Endothelial cell of umbilical vein (primary cell): ENCODE results near the gene NSMCE1. TPM values are rescaled to one million over a fixed set of nuclear protein-coding genes. Genes with fewer than 3 reads are reported as not detected.

Experiments used
- BruUV-seq: library from RNA; stranded (reverse); fragments of 400-500 nt; replicated peaks from 2 replicates; lab custom pipeline; 2021; lab: Mats Ljungman, UMichigan
- CTCF ChIA-PET: fragments of 300-600, 350-600 bp; sonication (Branson Sonifier 250); formaldehyde crosslinking; loops from one replicate; lab custom pipeline; 2021; ENCODE audit warnings: antibody characterized with exemption, inconsistent platforms; lab: Charles Lee
- POLR2A ChIA-PET: fragments of 300-600, 350-600 bp; sonication (Branson Sonifier 250); formaldehyde crosslinking; loops from one replicate; lab custom pipeline; 2021; ENCODE audit warnings: antibody characterized with exemption, inconsistent platforms; lab: Charles Lee
- DNase-seq: peaks from one replicate; pipeline ENCODE4 v3.0.0-alpha.2; 2011; ENCODE audit warnings: low read depth, low spot score
- FAIRE-seq: peaks from 2 replicates; lab custom pipeline; 2011; peaks lifted over from hg19 to GRCh38; lab: Jason Lieb, UNC
- H2AFZ ChIP-seq: 2 replicates; pipeline ENCODE4 v1.6.0; 2012; ENCODE audit warnings: low read depth, low read length, control low read depth, inconsistent platforms
- H3K27ac ChIP-seq: 2 replicates; pipeline ENCODE4 v1.5.1; 2011; ENCODE audit warnings: low read depth, mild to moderate bottlenecking, control low read depth, low read length, moderate library complexity; ENCODE audit not compliant: insufficient read depth
- H3K27me3 ChIP-seq, 2 experiments: 2 replicates each; pipeline versions ENCODE4 v1.6.0 to v1.6.1; 2011; ENCODE audit warnings: low read length in 2 of 2, mixed read lengths in 1 of 2; ENCODE audit not compliant: control insufficient read depth in 2 of 2, insufficient read depth in 2 of 2
- H3K36me3 ChIP-seq, 2 experiments: 2 replicates in 1 of 2; 3 replicates in 1 of 2; pipeline ENCODE4 v1.5.1; 2011; ENCODE audit warnings: low read length in 2 of 2, mild to moderate bottlenecking in 1 of 2, moderate library complexity in 1 of 2; ENCODE audit not compliant: control insufficient read depth in 2 of 2, insufficient read depth in 2 of 2; ENCODE audit errors: extremely low read depth in 1 of 2
- H3K4me1 ChIP-seq: 3 replicates; pipeline ENCODE4 v1.5.1; 2011; ENCODE audit warnings: mild to moderate bottlenecking, low read length; ENCODE audit not compliant: control insufficient read depth, insufficient read depth; ENCODE audit errors: extremely low read depth
- H3K4me2 ChIP-seq: 2 replicates; pipeline ENCODE4 v1.6.1; 2011; ENCODE audit warnings: low read length, control low read depth, mixed read lengths; ENCODE audit not compliant: insufficient read depth
- H3K4me3 ChIP-seq, 3 experiments: fragments of 200-600 bp in 1 of 3; sonication (generic), shearing (Covaris generic) in 1 of 3; replicated peaks in 1 of 3; 2 replicates each; pipeline ENCODE4 v1.5.1; 2011 to 2016; ENCODE audit warnings: control low read depth in 3 of 3, low read length in 3 of 3, mild to moderate bottlenecking in 2 of 3, inconsistent platforms in 1 of 3, low read depth in 1 of 3, moderate library complexity in 1 of 3; ENCODE audit not compliant: insufficient read depth in 1 of 3
- H3K79me2 ChIP-seq: 2 replicates; pipeline ENCODE4 v1.6.0; 2012; ENCODE audit warnings: low read length, inconsistent platforms; ENCODE audit not compliant: control insufficient read depth, insufficient read depth
- H3K9ac ChIP-seq: replicated peaks from 2 replicates; pipeline ENCODE3; 2011; ENCODE audit warnings: low read length, control low read depth; ENCODE audit not compliant: insufficient read depth; ENCODE audit errors: extremely low read depth
- H3K9me1 ChIP-seq: replicated peaks from 3 replicates; pipeline ENCODE4 v1.6.0; 2011; ENCODE audit warnings: mild to moderate bottlenecking, low read length; ENCODE audit not compliant: control insufficient read depth, insufficient read depth; ENCODE audit errors: extremely low read depth
- H3K9me3 ChIP-seq: replicated peaks from 2 replicates; pipeline ENCODE4 v1.5.1; 2012; ENCODE audit warnings: low read length, inconsistent platforms; ENCODE audit not compliant: control insufficient read depth, insufficient read depth
- H4K20me1 ChIP-seq: replicated peaks from 2 replicates; pipeline ENCODE3; 2011; ENCODE audit warnings: mild to moderate bottlenecking, low read length; ENCODE audit not compliant: control insufficient read depth, insufficient read depth; ENCODE audit errors: extremely low read depth
- CTCF ChIP-seq, 2 donors: IDR thresholded peaks; 1 replicate in 1 of 2; 2 replicates in 1 of 2; pipeline ENCODE4 v1.5.1; 2011; ENCODE audit warnings: low read length in 2 of 2, mild to moderate bottlenecking in 2 of 2, moderate library complexity in 2 of 2, control low read depth in 1 of 2, inconsistent platforms in 1 of 2, low read depth in 1 of 2; ENCODE audit not compliant: insufficient read depth in 1 of 2; ENCODE audit errors: extremely low read depth in 1 of 2
- EZH2 ChIP-seq: IDR thresholded peaks from 2 replicates; pipeline ENCODE4 v1.6.1; 2012; ENCODE audit warnings: borderline replicate concordance, low read depth, mild to moderate bottlenecking, moderate library complexity, low read length, inconsistent platforms; ENCODE audit not compliant: severe bottlenecking
- FOS ChIP-seq: IDR thresholded peaks from 2 replicates; pipeline ENCODE4 v1.6.1; 2011; ENCODE audit warnings: mild to moderate bottlenecking, low read length, moderate library complexity, borderline replicate concordance; ENCODE audit not compliant: insufficient read depth
- GATA2 ChIP-seq: IDR thresholded peaks from 2 replicates; pipeline ENCODE4 v1.7.0; 2011; ENCODE audit warnings: low read depth, mild to moderate bottlenecking, moderate library complexity, mixed read lengths, low read length; ENCODE audit not compliant: insufficient read length, insufficient read depth
- JUN ChIP-seq: IDR thresholded peaks from 2 replicates; pipeline ENCODE4 v1.6.1; 2011; ENCODE audit warnings: borderline replicate concordance, low read depth; ENCODE audit not compliant: insufficient read length, insufficient read depth
- MYC ChIP-seq: IDR thresholded peaks from one replicate; pipeline ENCODE4 v1.6.1; 2011; ENCODE audit warnings: mild to moderate bottlenecking, low read depth, low read length
- POLR2A ChIP-seq: IDR thresholded peaks from 2 replicates; pipeline ENCODE4 v1.6.1; 2012; ENCODE audit warnings: low read depth, mild to moderate bottlenecking, control low read depth, low read length
- POLR2AphosphoS5 ChIP-seq: IDR thresholded peaks from 2 replicates; pipeline ENCODE4 v1.6.1; 2012; ENCODE audit warnings: low read depth, mild to moderate bottlenecking, control low read depth, low read length, moderate library complexity; ENCODE audit not compliant: insufficient read depth
- dilution Hi-C: fragments of 300-500 bp; cut with MboI; formaldehyde crosslinking; loops from one replicate; pipeline ENCODE4 v1.15.0; 2019; ENCODE audit warnings: low sequenced_read_pairs; ENCODE audit not compliant: extremely low pct_ligation_motif_present
- intact Hi-C: fragments of 100-400 bp; cut with micrococcal nuclease; formaldehyde crosslinking; loops from one replicate; pipeline ENCODE4 v1.10.0; 2022
- polyA plus RNA-seq, 4 experiments: library from polyadenylated mRNA; depleted of rRNA in 3 of 4; stranded (reverse) in 3 of 4; unstranded in 1 of 4; fragments of >200 nt; gene quantifications; 2 replicates each; pipeline versions ENCODE4 v1.2.1 to v1.2.3, GENCODE V29; 2011 to 2012; ENCODE audit warnings: missing spikeins in 1 of 4
- total RNA-seq: library from RNA; stranded (reverse); gene quantifications from 2 replicates; pipeline ENCODE4 v1.2.3, GENCODE V29; 2021
- TF ChIP-seq, protein P1 (sequence below): IDR thresholded peaks from 2 replicates; pipeline ENCODE4 v1.6.1; 2011; ENCODE audit not compliant: insufficient read depth, insufficient read length

The NSMCE1 gene
- total and polyA plus RNA-seq, 2 donors (not counting 3 experiments of a cell fraction or from before 2014, with no cell fraction given), result 23.8 to 42.0 TPM

DNA sequence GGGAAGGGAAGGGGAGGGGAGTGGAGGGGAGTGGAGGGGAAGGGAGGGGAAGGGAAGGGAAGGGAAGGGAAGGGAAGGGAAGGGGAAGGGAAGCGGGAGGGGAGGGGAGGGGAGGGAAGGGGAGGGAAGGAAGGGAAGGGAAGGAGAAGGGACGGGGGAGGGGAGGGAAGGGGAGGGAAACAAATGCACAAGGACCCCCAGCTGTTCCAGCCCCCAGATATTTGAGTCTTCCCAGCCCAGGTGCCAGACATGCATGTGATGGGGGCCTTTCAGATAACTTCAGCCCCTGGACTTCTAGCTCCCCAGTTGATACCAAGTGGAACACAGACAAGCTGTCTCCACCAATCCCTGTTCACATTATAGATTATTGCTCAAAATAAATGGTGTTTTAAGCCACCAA lies 79.9 kb downstream of the NSMCE1 start:
- no peaks in the 10 kb centered on the region for H3K9me1 ChIP-seq
- no peak overlapping the region for H3K4me2 ChIP-seq
- no peaks in the 10 kb centered on the region for H3K36me3 ChIP-seq
- no peak overlapping the region for H2AFZ ChIP-seq
- peaks cover 0 to 1% of the 10 kb centered on the region in 2 experiments for H3K27me3 ChIP-seq
- no peaks in the 10 kb centered on the region for H3K79me2 ChIP-seq
- no peaks in the 10 kb centered on the region for H3K4me1 ChIP-seq
- intact Hi-C loops (no loop called here), dilution Hi-C loops (no loop called here)
- H3K9me3 ChIP-seq, result no peaks in the 10 kb centered on the region
- H3K9ac ChIP-seq, result no peak overlapping the region
- BruUV-seq, result no TSS peak
- TF ChIP-seq POLR2A, result no peak
- no peak for TF ChIP-seq FOS
- no peak for TF ChIP-seq POLR2AphosphoS5
- TF ChIP-seq JUN, result no peak
- TF ChIP-seq MYC, result no peak
- no peak for TF ChIP-seq CTCF (IDR thresholded peaks at IDR 0.05; ENCODE audit: extremely low read depth in 1 of 2, insufficient read depth in 1 of 2, low read depth in 1 of 2, low read length in 2 of 2)
- TF ChIP-seq, protein P1, sequence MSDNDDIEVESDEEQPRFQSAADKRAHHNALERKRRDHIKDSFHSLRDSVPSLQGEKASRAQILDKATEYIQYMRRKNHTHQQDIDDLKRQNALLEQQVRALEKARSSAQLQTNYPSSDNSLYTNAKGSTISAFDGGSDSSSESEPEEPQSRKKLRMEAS, result no peak
- no peak for TF ChIP-seq GATA2
- TF ChIP-seq EZH2, result no peak
- ChIA-PET POLR2A (no interaction called here), CTCF (interaction anchor here (4.2 kb wide), 1 partner anchor 8 kb away, joined by 16 read pairs; no protein-coding TSS in a partner anchor)
- no peaks in the 10 kb centered on the region for H4K20me1 ChIP-seq
- H3K27ac ChIP-seq, result no peak overlapping the region
- H3K4me3 ChIP-seq, result no peak overlapping the region
- FAIRE-seq, result no peak
- DNase-seq, result no peak
